DOHH2 (cell line): ENCODE measurements around the gene RDH8.

Experiments used
- H3F3A ChIP-seq: fragments of 200-600 bp; sonication (generic), shearing (Covaris generic); 2 replicates; pipeline ENCODE4 v1.6.0; 2016; ENCODE audit warnings: antibody characterized with exemption, mild to moderate bottlenecking; ENCODE audit not compliant: control insufficient read depth, insufficient read depth
- H3K27ac ChIP-seq: fragments of 200-600 bp; sonication (generic); 2 replicates; pipeline ENCODE4 v1.5.1; 2014; ENCODE audit warnings: low read depth, mild to moderate bottlenecking, low read length, moderate library complexity
- H3K27me3 ChIP-seq: fragments of 200-600 bp; sonication (generic); 2 replicates; pipeline ENCODE4 v1.6.1; 2014; ENCODE audit warnings: mild to moderate bottlenecking, low read length, mixed read lengths; ENCODE audit not compliant: control insufficient read depth
- H3K36me3 ChIP-seq: fragments of 200-600 bp; sonication (generic); 2 replicates; pipeline ENCODE4 v1.6.1; 2014; ENCODE audit warnings: mild to moderate bottlenecking, low read length, moderate library complexity, mixed read lengths; ENCODE audit not compliant: control insufficient read depth
- H3K4me1 ChIP-seq: fragments of 200-600 bp; sonication (generic); 2 replicates; pipeline ENCODE4 v1.6.1; 2014; ENCODE audit warnings: mild to moderate bottlenecking, low read length, mixed read lengths; ENCODE audit not compliant: control insufficient read depth
- H3K4me2 ChIP-seq: fragments of 200-600 bp; sonication (generic); 2 replicates; pipeline ENCODE4 v1.6.0; 2014; ENCODE audit warnings: mild to moderate bottlenecking, low read length, moderate library complexity
- H3K4me3 ChIP-seq: fragments of 200-600 bp; sonication (generic); 2 replicates; pipeline ENCODE4 v1.5.1; 2014; ENCODE audit warnings: mild to moderate bottlenecking, low read length, mixed read lengths
- H3K79me2 ChIP-seq: fragments of 200-600 bp; sonication (generic); 2 replicates; pipeline ENCODE4 v1.6.1; 2014; ENCODE audit warnings: mild to moderate bottlenecking, low read length, mixed read lengths; ENCODE audit not compliant: control insufficient read depth
- H3K9me2 ChIP-seq: fragments of 200-600 bp; sonication (generic); replicated peaks from 2 replicates; pipeline ENCODE4 v1.6.1; 2014; ENCODE audit warnings: mild to moderate bottlenecking, low read length, mixed read lengths; ENCODE audit not compliant: control insufficient read depth
- H3K9me3 ChIP-seq: fragments of 200-600 bp; sonication (generic); 2 replicates; pipeline ENCODE4 v1.6.1; 2014; ENCODE audit warnings: antibody characterized with exemption, low read length, mixed read lengths; ENCODE audit not compliant: control insufficient read depth, insufficient read depth
- H4K20me1 ChIP-seq: fragments of 200-600 bp; sonication (generic); 2 replicates; pipeline ENCODE4 v1.6.0; 2014; ENCODE audit warnings: low read depth, mild to moderate bottlenecking, antibody characterized with exemption, low read length, moderate library complexity; ENCODE audit not compliant: control insufficient read depth, insufficient read depth
- CTCF ChIP-seq: fragments of 200-600 bp; sonication (generic); IDR thresholded peaks from one replicate; pipeline ENCODE4 v1.5.1; 2014; ENCODE audit warnings: antibody characterized with exemption, mild to moderate bottlenecking, low read depth, low read length; ENCODE audit not compliant: poor library complexity, severe bottlenecking
- EZH2phosphoT487 ChIP-seq: fragments of 200-600 bp; sonication (generic); IDR thresholded peaks from 2 replicates; pipeline ENCODE4 v1.6.1; 2017; ENCODE audit warnings: borderline replicate concordance, mild to moderate bottlenecking, antibody characterized with exemption, low read length, moderate library complexity, mixed read lengths

The RDH8 gene

GRCh38 chr19:10010939-10011338 is 2.3 kb upstream of the RDH8 start:
- TF ChIP-seq CTCF (no peak), EZH2phosphoT487 (no peak)
- no peak overlapping the region for H3K4me2 ChIP-seq
- no peaks in the 10 kb centered on the region for H3K4me1 ChIP-seq
- H3K36me3 ChIP-seq = no peaks in the 10 kb centered on the region
- H3K9me3 ChIP-seq = no peaks in the 10 kb centered on the region
- H3K9me2 ChIP-seq = no peaks in the 10 kb centered on the region
- no peak overlapping the region for H3K4me3 ChIP-seq
- peaks cover 7% of the 10 kb centered on the region; the same call in 1 of the 2 replicates for H3K27me3 ChIP-seq
- no peaks in the 10 kb centered on the region for H3F3A ChIP-seq
- no peaks in the 10 kb centered on the region for H4K20me1 ChIP-seq
- H3K79me2 ChIP-seq = no peaks in the 10 kb centered on the region
- no peak overlapping the region for H3K27ac ChIP-seq

DNA sequence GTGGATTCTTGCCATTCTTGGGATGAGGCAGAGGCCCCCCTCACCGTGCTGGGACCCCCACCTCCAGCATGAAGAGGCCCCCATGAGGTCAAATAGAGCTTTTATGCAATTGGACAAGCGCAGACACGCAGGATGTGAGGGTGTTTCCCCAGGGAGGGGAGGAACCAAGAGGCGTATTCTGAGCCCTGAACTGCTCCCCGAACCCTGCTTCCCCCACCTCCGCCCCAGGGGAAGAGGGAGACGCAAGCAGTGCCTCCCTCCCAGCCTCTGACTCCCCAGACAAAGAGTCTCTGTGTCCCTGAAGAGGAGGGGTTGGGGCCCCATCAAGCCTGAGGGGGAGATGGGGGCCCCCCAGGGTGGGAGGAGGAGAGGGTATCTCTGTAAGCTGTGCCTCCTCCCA is 1.3 kb upstream of the RDH8 start:
- Histone ChIP-seq H3K9me3 (no peaks in the 10 kb centered on the region), H3K9me2 (no peaks in the 10 kb centered on the region), H3K4me1 (no peaks in the 10 kb centered on the region), H3K4me2 (no peak overlapping the region), H3K4me3 (no peak overlapping the region), H3K36me3 (no peaks in the 10 kb centered on the region), H4K20me1 (no peaks in the 10 kb centered on the region), H3K27me3 (peaks cover 9% of the 10 kb centered on the region; the same call in 1 of the 2 replicates), H3K27ac (no peak overlapping the region), H3F3A (no peaks in the 10 kb centered on the region), H3K79me2 (no peaks in the 10 kb centered on the region)
- TF ChIP-seq EZH2phosphoT487 (no peak), CTCF (no peak)

DNA sequence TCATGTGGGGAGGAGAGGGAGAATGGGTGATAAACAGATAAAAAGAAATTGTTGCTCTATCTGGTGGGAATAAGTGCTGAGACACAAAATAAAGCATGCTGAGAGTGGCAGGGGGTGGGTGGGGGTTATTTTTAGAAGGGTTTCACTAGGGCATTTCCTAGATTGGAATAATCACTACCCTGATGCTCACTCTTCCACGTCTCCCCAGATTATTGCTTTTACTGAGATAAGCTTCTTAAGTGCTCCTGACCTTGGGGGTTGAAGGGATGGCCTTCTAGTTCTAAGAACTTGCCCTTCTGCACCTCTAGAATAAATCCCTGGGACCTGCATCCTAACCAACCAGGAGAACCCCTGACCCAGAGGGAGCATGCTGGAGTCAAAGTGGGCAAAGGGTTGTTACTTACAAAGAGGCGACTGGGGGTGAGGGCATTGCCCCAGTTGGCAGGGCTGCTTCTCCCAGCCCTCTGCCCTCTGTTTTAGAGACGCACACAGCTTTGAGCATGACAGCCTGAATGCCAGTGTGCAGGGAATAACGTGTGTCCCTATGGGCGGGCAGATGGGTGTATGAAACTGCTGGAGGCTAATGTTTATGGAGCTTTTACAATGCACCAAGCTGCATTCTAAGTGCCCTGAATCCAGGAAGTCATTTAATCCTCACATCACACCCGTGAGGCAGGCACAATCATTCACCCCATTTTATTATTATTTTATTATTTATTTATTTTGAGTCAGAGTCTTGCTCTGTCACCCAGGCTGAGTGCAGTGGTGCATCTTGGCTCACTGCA is 743 bp downstream of the RDH8 start:
- no peak overlapping the region for H3K4me2 ChIP-seq
- no peak for TF ChIP-seq EZH2phosphoT487
- TF ChIP-seq CTCF = no peak
- H3K27me3 ChIP-seq = peaks cover 3% of the 10 kb centered on the region; the same call in 1 of the 2 replicates

More for the DNA sequence above, 743 bp downstream of the RDH8 start:
- Histone ChIP-seq H3K4me3 (no peak overlapping the region), H3K27ac (no peak overlapping the region), H3K79me2 (no peaks in the 10 kb centered on the region), H3F3A (no peaks in the 10 kb centered on the region), H3K9me2 (no peaks in the 10 kb centered on the region), H3K4me1 (no peaks in the 10 kb centered on the region), H4K20me1 (no peaks in the 10 kb centered on the region), H3K9me3 (no peaks in the 10 kb centered on the region), H3K36me3 (no peaks in the 10 kb centered on the region)
